GM23248 (cell line): ENCODE data around the gene GPLD1. TPM values are rescaled to one million over a fixed set of nuclear protein-coding genes. Genes with fewer than 3 reads are reported as not detected.

Experiments
- DNase-seq: peaks from one replicate; pipeline ENCODE4 v3.0.0-alpha.2; 2015
- H2AFZ ChIP-seq: fragments of 200-600 bp; sonication (generic); 2 replicates; pipeline ENCODE4 v1.6.1; 2016; ENCODE audit warnings: antibody characterized with exemption
- H3F3A ChIP-seq: fragments of 200-600 bp; sonication (generic); 2 replicates; pipeline ENCODE4 v1.6.1; 2016; ENCODE audit warnings: mild to moderate bottlenecking, antibody characterized with exemption, mixed run types; ENCODE audit not compliant: insufficient read depth
- H3K27ac ChIP-seq: fragments of 200-600 bp; sonication (generic); 2 replicates; pipeline ENCODE4 v1.5.1; 2016; ENCODE audit warnings: mild to moderate bottlenecking
- H3K27me3 ChIP-seq: fragments of 200-600 bp; sonication (generic); replicated peaks from 2 replicates; pipeline ENCODE4 v1.6.1; 2016; ENCODE audit warnings: mild to moderate bottlenecking; ENCODE audit not compliant: insufficient read depth
- H3K36me3 ChIP-seq: fragments of 200-600 bp; sonication (generic); 2 replicates; pipeline ENCODE4 v1.6.1; 2016; ENCODE audit warnings: low read depth, mild to moderate bottlenecking
- H3K4me1 ChIP-seq: fragments of 200-600 bp; sonication (generic); 2 replicates; pipeline ENCODE4 v1.6.1; 2016; ENCODE audit warnings: mild to moderate bottlenecking; ENCODE audit not compliant: insufficient read depth
- H3K4me2 ChIP-seq: fragments of 200-600 bp; sonication (generic); one replicate; pipeline ENCODE4 v1.6.1; 2016; ENCODE audit warnings: mild to moderate bottlenecking; ENCODE audit not compliant: unreplicated experiment
- H3K4me3 ChIP-seq: fragments of 200-600 bp; sonication (generic); 2 replicates; pipeline ENCODE4 v1.5.1; 2016; ENCODE audit warnings: mild to moderate bottlenecking
- H3K79me2 ChIP-seq: fragments of 200-600 bp; sonication (generic); 2 replicates; pipeline ENCODE4 v1.6.1; 2016; ENCODE audit warnings: mild to moderate bottlenecking; ENCODE audit not compliant: insufficient read depth
- H3K9ac ChIP-seq: fragments of 200-600 bp; sonication (generic); 2 replicates; pipeline ENCODE4 v1.6.1; 2016; ENCODE audit warnings: mild to moderate bottlenecking
- H3K9me2 ChIP-seq: fragments of 200-600 bp; sonication (generic); 2 replicates; pipeline ENCODE4 v1.6.1; 2016; ENCODE audit warnings: mixed run types, mild to moderate bottlenecking, moderate library complexity; ENCODE audit not compliant: insufficient read depth
- H3K9me3 ChIP-seq: fragments of 200-600 bp; sonication (generic); one replicate; pipeline ENCODE4 v1.6.1; 2017; ENCODE audit warnings: low read depth
- H4K20me1 ChIP-seq: fragments of 200-600 bp; sonication (generic); 2 replicates; pipeline ENCODE4 v1.6.0; 2016; ENCODE audit not compliant: insufficient read depth
- EZH2 ChIP-seq: fragments of 200-600 bp; sonication (generic); IDR thresholded peaks from 2 replicates; pipeline ENCODE4 v1.6.1; 2018; ENCODE audit warnings: antibody characterized with exemption, mild to moderate bottlenecking; ENCODE audit not compliant: insufficient read depth, poor library complexity, severe bottlenecking
- EZH2phosphoT487 ChIP-seq: fragments of 200-600 bp; sonication (generic); IDR thresholded peaks from 2 replicates; pipeline ENCODE4 v1.6.1; 2018; ENCODE audit warnings: antibody characterized with exemption, moderate library complexity, mild to moderate bottlenecking, low read depth; ENCODE audit not compliant: insufficient read depth
- WGBS, 2 experiments: methylation state at CpG; one replicate each; pipeline ENCODE4 v1.1.6; 2015 to 2017; ENCODE audit warnings: low lambda C conversion rate in 2 of 2, low coverage in 1 of 2; ENCODE audit errors: missing lambda C conversion rate in 2 of 2; 5-methylcytosine and 5-hydroxymethylcytosine counted together
- in situ Hi-C: fragments of 300-500 bp; cut with MboI; formaldehyde crosslinking; loops from 2 replicates; pipeline ENCODE4 v1.15.0; 2020
- polyA plus RNA-seq: library from polyadenylated mRNA; unstranded; fragments of >200 nt; fragmentation: Nextera tagmentation; extraction: Ambion mirVana; gene quantifications from 2 replicates; pipeline ENCODE4 v1.2.1, GENCODE V29; 2016
- total RNA-seq: library from RNA; depleted of rRNA; stranded (reverse); fragments of >200 nt; shearing (Covaris generic); gene quantifications from 2 replicates; pipeline ENCODE4 v1.2.3, GENCODE V29; 2014

The GPLD1 gene
- total and polyA plus RNA-seq, 2 experiments from 2014 or later, result 0.09 to 0.97 TPM

DNA sequence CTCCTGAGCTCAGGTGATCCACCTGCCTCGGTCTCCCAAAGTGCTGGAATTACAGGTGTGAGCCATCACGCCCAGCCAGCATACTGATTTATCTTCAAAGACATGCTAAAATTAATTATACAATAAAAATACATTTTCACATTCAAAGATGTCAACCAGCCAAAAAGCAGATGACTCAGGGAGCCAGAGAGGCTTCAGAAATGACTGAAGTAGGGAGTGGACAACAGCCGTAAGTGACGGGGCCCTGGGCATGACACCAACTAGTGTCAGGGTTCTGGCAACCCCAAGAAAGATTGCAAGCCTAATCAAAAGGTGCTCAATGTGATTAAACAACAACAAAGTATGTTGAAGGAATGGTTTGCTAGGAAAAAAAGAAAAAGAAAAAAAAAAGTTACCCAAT, 28.4 kb downstream of the GPLD1 start:
- TF ChIP-seq EZH2 (no peak), EZH2phosphoT487 (no peak)
- Histone ChIP-seq H3K27me3 (no peaks in the 10 kb centered on the region), H2AFZ (no peak overlapping the region), H3K36me3 (no peaks in the 10 kb centered on the region), H3K4me1 (no peaks in the 10 kb centered on the region), H3K27ac (no peak overlapping the region), H3F3A (no peaks in the 10 kb centered on the region), H3K79me2 (no peaks in the 10 kb centered on the region), H3K9ac (no peak overlapping the region), H4K20me1 (no peaks in the 10 kb centered on the region), H3K9me3 (no peaks in the 10 kb centered on the region), H3K4me3 (no peak overlapping the region), H3K9me2 (no peaks in the 10 kb centered on the region), H3K4me2 (no peak overlapping the region)
- DNase-seq, result peak; percentile 32
- WGBS, 2 experiments, result 63 to 64% methylated on average over 4 of the region's 4 CpGs
- in situ Hi-C loops, result no loop called here

DNA sequence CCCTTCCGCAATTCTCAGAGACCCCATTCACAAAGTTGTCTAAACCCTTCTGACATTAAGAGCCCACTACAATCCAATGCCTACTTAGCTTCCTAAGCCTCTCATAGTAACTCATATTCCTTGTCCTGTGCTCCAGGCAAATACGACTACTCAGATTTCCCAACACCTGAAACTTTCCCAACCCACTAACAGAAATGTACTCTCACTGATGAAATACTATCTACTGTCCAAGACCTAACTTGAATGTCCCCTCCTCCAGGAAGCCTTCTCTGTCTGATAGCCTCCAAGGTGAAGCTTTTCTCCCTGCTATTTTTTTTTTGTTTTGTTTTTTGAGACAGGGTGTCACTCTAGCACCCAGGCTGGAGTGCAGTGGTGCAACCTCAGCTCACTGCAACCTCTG, 30.4 kb downstream of the GPLD1 start:
- Histone ChIP-seq H3K4me3 (no peak overlapping the region), H3K9me3 (no peaks in the 10 kb centered on the region), H3K27ac (no peak overlapping the region), H3K36me3 (no peaks in the 10 kb centered on the region), H2AFZ (no peak overlapping the region), H3K27me3 (no peaks in the 10 kb centered on the region), H3K4me2 (no peak overlapping the region), H3K79me2 (no peaks in the 10 kb centered on the region), H3K9ac (no peak overlapping the region), H3K4me1 (no peaks in the 10 kb centered on the region), H3F3A (no peaks in the 10 kb centered on the region), H4K20me1 (no peaks in the 10 kb centered on the region), H3K9me2 (no peaks in the 10 kb centered on the region)
- in situ Hi-C loops, result no loop called here
- 70 to 75% methylated on average over 2 of the region's 2 CpGs for WGBS, 2 experiments
- no peak for TF ChIP-seq EZH2phosphoT487
- TF ChIP-seq EZH2, result no peak
- DNase-seq, result no peak

DNA sequence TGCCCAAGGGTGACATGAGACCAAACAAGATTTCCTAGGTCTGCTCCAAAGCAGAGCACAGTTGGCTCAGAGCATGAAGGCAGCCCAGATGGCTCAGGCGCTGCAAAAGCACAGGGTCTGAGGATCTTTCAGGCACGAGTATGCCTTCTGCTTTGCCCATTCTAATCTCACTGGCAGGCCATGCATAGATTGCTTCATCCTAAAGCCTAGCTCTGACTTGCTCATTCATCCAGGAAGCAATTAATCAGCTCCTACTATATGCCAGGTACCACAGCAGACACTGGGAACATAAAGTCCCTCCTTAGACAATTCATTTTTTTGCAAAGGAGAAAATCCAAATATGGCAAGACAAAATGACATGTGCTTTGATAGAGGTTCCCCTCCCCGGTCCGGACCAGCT, 31.2 kb downstream of the GPLD1 start:
- Histone ChIP-seq H3K4me1 (no peaks in the 10 kb centered on the region), H3K27me3 (no peaks in the 10 kb centered on the region), H3K9ac (no peak overlapping the region), H2AFZ (no peak overlapping the region), H3K36me3 (no peaks in the 10 kb centered on the region), H4K20me1 (no peaks in the 10 kb centered on the region), H3K4me2 (no peak overlapping the region), H3K9me3 (no peaks in the 10 kb centered on the region), H3F3A (no peaks in the 10 kb centered on the region), H3K27ac (no peak overlapping the region), H3K9me2 (no peaks in the 10 kb centered on the region), H3K4me3 (no peak overlapping the region), H3K79me2 (no peaks in the 10 kb centered on the region)
- WGBS, 2 experiments, result 35 to 37% methylated on average over 4 of the region's 4 CpGs
- peak; percentile 9 for DNase-seq
- in situ Hi-C loops, result no loop called here
- no peak for TF ChIP-seq EZH2

DNA sequence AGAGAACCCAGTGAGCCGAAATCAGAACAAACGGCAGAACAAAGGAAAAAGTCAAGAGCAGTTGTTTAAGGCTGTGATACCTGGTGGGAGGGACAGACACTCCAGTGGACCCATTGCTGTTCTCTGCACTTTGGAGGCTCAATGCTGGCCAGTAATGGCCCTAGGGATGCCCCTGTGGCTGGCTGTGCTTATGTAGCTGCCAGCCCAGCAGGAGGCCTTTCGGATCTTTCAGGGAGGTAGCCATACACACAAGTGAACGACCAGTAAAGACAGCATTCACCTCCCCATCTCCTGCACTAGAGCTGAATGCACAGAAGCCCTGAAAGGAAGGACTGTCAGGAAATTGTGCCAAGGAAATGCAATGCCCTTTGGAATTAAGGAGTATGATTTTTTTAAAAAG, 34.3 kb downstream of the GPLD1 start:
- TF ChIP-seq EZH2phosphoT487 (no peak), EZH2 (no peak)
- Histone ChIP-seq H2AFZ (no peak overlapping the region), H3K27me3 (no peaks in the 10 kb centered on the region), H3K27ac (no peak overlapping the region), H3K79me2 (no peaks in the 10 kb centered on the region), H3K9me3 (no peaks in the 10 kb centered on the region), H3K36me3 (no peaks in the 10 kb centered on the region), H3K9ac (no peak overlapping the region), H3K4me3 (no peak overlapping the region), H3K9me2 (no peaks in the 10 kb centered on the region), H4K20me1 (no peaks in the 10 kb centered on the region), H3K4me2 (no peak overlapping the region), H3K4me1 (no peaks in the 10 kb centered on the region), H3F3A (no peaks in the 10 kb centered on the region)
- in situ Hi-C loops, result no loop called here
- no peak for DNase-seq
- WGBS, 2 experiments, result 65 to 78% methylated on average over 4 of the region's 4 CpGs

DNA sequence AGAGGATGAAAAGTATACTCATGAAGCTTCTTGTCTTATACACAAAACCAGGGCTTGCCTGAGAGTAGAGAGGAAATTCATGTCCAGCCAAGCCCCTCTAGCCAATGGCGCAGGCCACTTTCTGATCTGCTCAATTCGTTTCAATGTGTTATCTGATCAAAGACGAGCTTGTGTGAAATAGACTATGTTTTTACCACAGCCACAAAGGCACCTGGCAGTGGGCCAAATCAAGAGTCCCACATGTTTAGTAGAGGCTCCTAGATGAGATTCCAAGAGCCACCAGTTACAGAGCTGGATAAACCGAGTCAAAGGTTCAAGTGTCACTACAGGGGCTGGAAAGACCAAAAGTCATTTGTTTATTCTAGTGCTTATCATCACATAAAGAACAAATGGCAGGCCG, 34.9 kb downstream of the GPLD1 start:
- Histone ChIP-seq H3K27ac (no peak overlapping the region), H3K9me3 (no peaks in the 10 kb centered on the region), H4K20me1 (no peaks in the 10 kb centered on the region), H3K27me3 (no peaks in the 10 kb centered on the region), H3K36me3 (no peaks in the 10 kb centered on the region), H3K9me2 (no peaks in the 10 kb centered on the region), H3F3A (no peaks in the 10 kb centered on the region), H3K9ac (no peak overlapping the region), H3K4me2 (no peak overlapping the region), H3K4me1 (no peaks in the 10 kb centered on the region), H3K79me2 (no peaks in the 10 kb centered on the region), H3K4me3 (no peak overlapping the region), H2AFZ (no peak overlapping the region)
- 61 to 65% methylated on average over 5 of the region's 5 CpGs for WGBS, 2 experiments
- TF ChIP-seq EZH2 (no peak), EZH2phosphoT487 (no peak)
- no peak for DNase-seq
- in situ Hi-C loops, result no loop called here
